HG03097 (cell line): ENCODE measurements around the gene RBM4B.
"Not testable (repeated sequence)": the region's sequence is repeated elsewhere in the genome, so short reads cannot be mapped to it uniquely, and the experiment has no call there.

Source experiments
- ATAC-seq: cut with Tn5 transposase; IDR thresholded peaks from one replicate; pipeline ENCODE4 v1.9.1; 2021; ENCODE audit not compliant: unreplicated experiment, low FRiP score

The RBM4B gene

GRCh38 chr11:66649903-66650302, 27.8 kb downstream of the RBM4B start:
- no peak for ATAC-seq

DNA sequence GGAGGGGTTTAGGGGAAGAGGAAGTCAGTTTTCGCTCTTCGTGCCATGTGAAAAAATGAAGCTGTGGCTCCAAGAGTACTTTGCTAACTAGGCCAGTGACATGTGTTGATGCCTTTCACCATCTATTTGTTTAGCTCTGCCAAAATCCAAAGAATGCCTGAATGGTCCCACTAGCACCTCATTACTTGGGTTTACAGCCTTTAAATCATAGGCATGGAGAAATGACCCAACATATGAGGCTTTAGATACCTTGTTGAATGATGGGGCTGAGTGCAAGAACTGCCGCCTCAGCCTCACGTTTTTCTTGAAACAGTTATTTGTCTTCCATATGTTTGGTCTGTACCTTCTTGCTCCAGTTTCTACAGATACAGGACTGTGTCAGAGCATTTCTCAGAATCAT, 30.9 kb downstream of the RBM4B start:
- ATAC-seq: no peak

DNA sequence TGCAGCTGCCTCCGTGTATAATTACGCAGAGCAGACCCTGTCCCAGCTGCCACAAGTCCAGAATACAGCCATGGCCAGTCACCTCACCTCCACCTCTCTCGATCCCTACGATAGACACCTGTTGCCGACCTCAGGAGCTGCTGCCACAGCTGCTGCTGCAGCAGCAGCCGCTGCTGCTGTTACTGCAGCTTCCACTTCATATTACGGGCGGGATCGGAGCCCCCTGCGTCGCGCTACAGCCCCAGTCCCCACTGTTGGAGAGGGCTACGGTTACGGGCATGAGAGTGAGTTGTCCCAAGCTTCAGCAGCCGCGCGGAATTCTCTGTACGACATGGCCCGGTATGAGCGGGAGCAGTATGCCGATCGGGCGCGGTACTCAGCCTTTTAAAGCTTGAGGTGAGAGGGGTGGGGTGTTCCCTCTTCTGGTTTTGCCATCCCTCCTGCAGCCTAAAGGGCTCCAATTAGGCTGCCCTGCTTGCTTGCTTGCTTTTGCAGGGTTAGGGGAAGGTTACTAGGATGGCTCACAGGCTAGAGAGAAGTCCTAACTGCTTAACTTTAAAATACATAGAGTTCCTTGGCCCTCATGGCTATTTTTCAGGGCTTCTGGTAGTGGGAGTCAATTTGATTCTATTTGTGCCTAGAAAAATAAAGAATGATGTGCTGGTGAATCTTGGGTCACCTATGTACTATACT, 33.8 kb downstream of the RBM4B start:
- ATAC-seq: no peak

DNA sequence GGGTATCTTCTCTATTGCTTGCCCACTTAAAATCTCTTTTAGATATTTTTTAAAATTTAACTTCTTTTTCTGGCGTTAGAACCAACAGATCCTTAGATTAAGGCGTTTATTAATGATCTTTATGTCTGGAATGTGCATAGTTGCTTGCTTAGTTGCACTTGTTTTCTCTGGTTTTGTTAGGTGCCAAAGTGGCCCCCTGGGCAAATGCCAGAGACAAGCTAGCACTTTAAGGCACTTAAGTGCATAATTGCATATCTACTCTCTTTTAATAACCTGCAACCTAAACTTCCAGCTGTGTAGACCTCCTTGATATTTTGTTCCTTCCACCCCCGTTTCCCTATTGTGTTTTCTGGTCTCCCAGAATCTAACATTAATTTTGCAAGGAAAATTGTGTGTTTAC, 35.9 kb downstream of the RBM4B start:
- ATAC-seq: no peak

- not testable (repeated sequence) for ATAC-seq
Observed at GRCh38 chr11:66639814-66640340, 37.8 kb downstream of the RBM4B start.

- ATAC-seq: no peak
Observed at GRCh38 chr11:66639066-66639813, 38.4 kb downstream of the RBM4B start.

GRCh38 chr11:66638177-66639065, 39.3 kb downstream of the RBM4B start, which contains the start of gene RBM4:
TSS of gene RBM4 (plus strand) at chr11:66638703. CDS start at chr11:66639712, 1,009 bp downstream.
- peak; percentile 88 for ATAC-seq

- no peak for ATAC-seq
Observed at GRCh38 chr11:66637557-66638176, 40.0 kb downstream of the RBM4B start.

DNA sequence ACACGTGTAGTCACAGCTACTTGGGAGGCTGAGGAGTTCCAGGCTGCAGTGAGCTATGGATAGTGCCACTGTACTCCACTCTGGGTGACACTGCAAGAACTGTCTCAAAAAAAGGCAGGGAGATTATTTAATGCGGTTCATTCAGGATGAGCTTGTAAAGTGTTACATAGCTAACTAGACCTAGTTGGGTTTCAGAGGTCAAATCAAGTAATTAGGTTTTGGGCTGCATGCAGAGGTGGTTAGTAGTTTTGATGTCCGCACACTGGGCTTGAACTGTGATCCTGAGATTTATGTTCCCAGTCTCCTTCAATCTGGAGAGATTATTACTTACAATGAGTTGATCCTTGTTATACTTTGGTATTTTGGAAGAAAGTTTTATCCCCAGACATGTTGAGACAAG, 41.3 kb downstream of the RBM4B start:
- no peak for ATAC-seq

GRCh38 chr11:66632952-66633351, 44.7 kb downstream of the RBM4B start:
- ATAC-seq: no peak

DNA sequence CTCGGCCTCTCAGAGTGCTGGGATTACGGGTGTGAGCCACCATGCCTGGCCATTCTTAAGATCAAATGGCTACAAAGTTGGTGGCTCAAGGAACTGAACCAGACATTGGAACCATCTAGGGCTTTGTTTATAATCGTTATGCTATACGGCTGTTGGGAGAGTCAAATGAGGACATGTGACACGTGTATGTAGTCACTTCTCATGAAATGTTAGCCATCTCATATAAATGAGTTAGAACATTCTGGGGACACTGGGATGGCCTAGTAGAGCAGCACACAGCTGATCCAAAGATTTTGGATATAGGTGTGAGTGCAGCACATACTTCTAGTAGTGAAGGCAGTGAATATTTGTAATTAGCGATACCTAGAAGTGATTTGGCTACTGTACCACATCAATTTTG, 45.8 kb downstream of the RBM4B start:
- no peak for ATAC-seq

DNA sequence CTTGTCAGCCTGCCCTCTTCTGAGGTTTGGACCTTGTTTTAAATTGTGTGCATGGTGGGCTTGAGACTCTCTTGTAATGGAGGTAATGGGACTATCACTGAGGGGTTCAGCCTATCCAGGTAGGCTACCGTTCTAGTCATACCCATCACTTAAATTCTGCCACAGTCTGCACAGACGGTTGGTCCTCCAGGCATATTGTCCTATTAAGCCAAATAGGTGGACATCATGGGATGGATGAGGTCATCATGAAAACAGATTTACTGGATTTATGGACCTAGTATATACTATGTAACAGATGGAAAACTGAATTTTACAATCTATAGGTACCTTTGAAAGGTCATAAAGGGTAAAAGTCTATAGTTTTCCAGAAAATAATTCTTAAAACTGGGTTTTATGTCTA, 48.3 kb downstream of the RBM4B start:
- no peak for ATAC-seq

GRCh38 chr11:66628061-66628603, 49.6 kb downstream of the RBM4B start:
- ATAC-seq: no peak

DNA sequence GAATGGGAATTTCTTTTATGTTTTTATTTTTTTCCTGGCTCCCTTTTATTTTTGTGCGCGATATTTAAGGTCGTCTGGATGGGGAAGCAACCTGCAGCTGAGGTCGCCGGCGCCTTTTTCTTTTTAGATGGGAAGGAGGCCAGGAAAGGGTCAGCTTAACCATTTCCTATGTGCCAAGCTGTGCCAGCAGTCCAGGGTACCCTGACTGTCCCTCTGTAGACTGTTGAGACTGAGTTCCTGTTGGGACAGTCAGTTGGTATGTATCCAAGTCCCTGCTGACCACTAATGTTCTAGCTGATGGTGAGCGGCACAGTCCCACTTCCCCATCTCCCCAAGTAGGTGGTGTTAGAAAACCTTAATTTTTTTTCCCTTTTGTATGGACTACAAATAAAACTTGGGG, 50.8 kb downstream of the RBM4B start:
- ATAC-seq: no peak

GRCh38 chr11:66626382-66626781, 51.3 kb downstream of the RBM4B start:
- no peak for ATAC-seq

GRCh38 chr11:66625752-66626149, 51.9 kb downstream of the RBM4B start:
- ATAC-seq: no peak

DNA sequence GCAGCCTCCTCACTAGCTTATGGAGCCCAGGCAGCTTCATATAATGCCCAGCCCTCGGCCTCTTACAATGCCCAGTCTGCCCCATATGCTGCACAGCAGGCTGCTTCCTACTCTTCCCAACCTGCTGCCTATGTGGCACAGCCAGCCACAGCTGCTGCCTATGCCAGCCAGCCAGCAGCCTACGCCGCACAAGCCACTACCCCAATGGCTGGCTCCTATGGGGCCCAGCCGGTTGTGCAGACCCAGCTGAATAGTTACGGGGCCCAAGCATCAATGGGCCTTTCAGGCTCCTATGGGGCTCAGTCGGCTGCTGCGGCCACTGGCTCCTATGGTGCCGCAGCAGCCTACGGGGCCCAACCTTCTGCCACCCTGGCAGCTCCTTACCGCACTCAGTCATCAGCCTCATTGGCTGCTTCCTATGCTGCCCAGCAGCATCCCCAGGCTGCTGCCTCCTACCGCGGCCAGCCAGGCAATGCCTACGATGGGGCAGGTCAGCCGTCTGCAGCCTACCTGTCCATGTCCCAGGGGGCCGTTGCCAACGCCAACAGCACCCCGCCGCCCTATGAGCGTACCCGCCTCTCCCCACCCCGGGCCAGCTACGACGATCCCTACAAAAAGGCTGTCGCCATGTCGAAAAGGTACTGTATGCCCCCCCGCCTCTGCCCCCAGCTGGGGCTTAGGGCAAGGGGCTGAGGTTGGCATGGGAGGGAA, 52.5 kb downstream of the RBM4B start:
- ATAC-seq: no peak

DNA sequence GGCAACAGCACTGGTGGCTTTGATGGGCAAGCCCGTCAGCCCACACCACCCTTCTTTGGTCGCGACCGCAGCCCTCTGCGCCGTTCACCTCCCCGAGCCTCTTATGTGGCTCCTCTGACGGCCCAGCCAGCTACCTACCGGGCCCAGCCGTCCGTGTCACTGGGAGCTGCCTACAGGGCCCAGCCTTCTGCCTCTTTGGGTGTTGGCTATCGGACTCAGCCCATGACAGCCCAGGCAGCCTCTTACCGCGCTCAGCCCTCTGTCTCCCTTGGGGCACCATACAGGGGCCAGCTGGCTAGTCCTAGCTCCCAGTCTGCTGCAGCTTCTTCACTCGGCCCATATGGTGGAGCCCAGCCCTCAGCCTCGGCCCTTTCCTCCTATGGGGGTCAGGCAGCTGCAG, 53.2 kb downstream of the RBM4B start:
- no peak for ATAC-seq

GRCh38 chr11:66619080-66619554, 58.6 kb downstream of the RBM4B start:
- no peak for ATAC-seq
